22Rv1 (cell line): Measurements from ENCODE around the gene ULBP1.
"Not testable (repeated sequence)": the region's sequence is repeated elsewhere in the genome, so short reads cannot be mapped to it uniquely, and the experiment has no call there.

Experiments
- CTCF ChIP-seq: fragments of 450-650 bp; IDR thresholded peaks from 2 replicates; pipeline ENCODE4 v1.5.1; 2017; ENCODE audit warnings: mild to moderate bottlenecking
- ZFX ChIP-seq: fragments of 450-650 bp; IDR thresholded peaks from 2 replicates; pipeline ENCODE4 v1.6.1; 2017; ENCODE audit warnings: antibody characterized with exemption, borderline replicate concordance

GRCh38 chr6:149954328-149954983, 9.3 kb upstream of the ULBP1 start:
- not testable (repeated sequence) for TF ChIP-seq CTCF, ZFX
